HG03378 (cell line): ENCODE measurements around the gene ZNF223.

Experiments used
- ATAC-seq: cut with Tn5 transposase; IDR thresholded peaks from one replicate; pipeline ENCODE4 v1.9.1; 2021; ENCODE audit warnings: mild to moderate bottlenecking, moderate library complexity; ENCODE audit not compliant: unreplicated experiment

ZNF223 gene

GRCh38 chr19:44071824-44072542 lies 20.1 kb downstream of the ZNF223 start, which contains the start of gene ZNF284:
Gene ZNF284 (plus strand): TSS chr19:44072159. CDS start chr19:44076390, 4,231 bp downstream.
- ATAC-seq: peak; percentile 87

GRCh38 chr19:44072543-44073401 lies 20.9 kb downstream of the ZNF223 start:
- no peak for ATAC-seq

GRCh38 chr19:44076325-44076724 lies 24.5 kb downstream of the ZNF223 start:
- no peak for ATAC-seq

GRCh38 chr19:44092108-44092507 lies 40.3 kb downstream of the ZNF223 start:
- ATAC-seq: no peak

GRCh38 chr19:44093931-44094765 lies 42.3 kb downstream of the ZNF223 start, which contains the start of gene ZNF224:
Gene ZNF224 (plus strand): TSS chr19:44094361. CDS start chr19:44097874, 3,513 bp downstream.
- peak; percentile 72 for ATAC-seq

GRCh38 chr19:44107751-44108150 lies 55.9 kb downstream of the ZNF223 start:
- no peak for ATAC-seq

GRCh38 chr19:44109458-44109857 lies 57.6 kb downstream of the ZNF223 start:
- no peak for ATAC-seq

- no peak for ATAC-seq
Observed at GRCh38 chr19:44111910-44112463, 60.2 kb downstream of the ZNF223 start.

GRCh38 chr19:44112802-44113137 lies 60.9 kb downstream of the ZNF223 start:
- ATAC-seq: no peak

- ATAC-seq: peak; percentile 87
Observed at GRCh38 chr19:44113138-44113783, 61.4 kb downstream of the ZNF223 start, which contains the start of gene ZNF225. Gene ZNF225 (plus strand): TSS chr19:44113399. CDS start chr19:44115828, 2,429 bp downstream.

- ATAC-seq: no peak
Observed at GRCh38 chr19:44113784-44114390, 62.1 kb downstream of the ZNF223 start.
